ENCODE measurements around the gene FOXL2NB. TPM values are rescaled to one million over a fixed set of nuclear protein-coding genes. Genes with fewer than 3 reads are reported as not detected.

The FOXL2NB gene
- total RNA-seq, 1 experiment from 2014 or later = 0.31 TPM

DNA sequence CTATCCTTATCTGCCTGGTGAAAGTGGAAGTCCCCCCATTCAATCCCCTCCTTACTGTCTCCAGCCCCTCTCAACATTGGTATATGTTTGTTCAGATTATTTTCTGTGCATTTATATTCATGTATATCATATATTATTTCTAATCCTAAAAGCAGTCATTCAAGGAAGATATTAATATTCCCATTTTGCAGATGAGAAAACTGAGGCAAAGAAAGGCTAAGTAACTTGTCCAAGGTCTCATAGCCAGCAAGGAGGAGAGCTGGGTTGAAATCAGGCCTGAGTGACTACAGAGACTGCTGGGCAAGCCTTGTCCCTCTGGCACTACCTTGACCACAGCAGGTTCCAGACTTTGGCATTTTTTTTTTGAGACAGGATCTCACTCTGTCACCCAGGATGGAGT, 29.0 kb downstream of the FOXL2NB start:
- Mint-ChIP-seq H3K4me3 (no peak overlapping the region), H3K36me3 (ENCODE audit: insufficient read depth in 1 of 3, low read depth in 3 of 3) (no peaks in the 10 kb centered on the region), H3K9me3 (no peaks in the 10 kb centered on the region), H3K27ac (no peak overlapping the region), H3K27me3 (ENCODE audit: low read depth) (peaks cover 14% of the 10 kb centered on the region), H3K4me1 (no peaks in the 10 kb centered on the region)
- H2BK12ac ChIP-seq (ENCODE audit: insufficient read length, low read depth, low read length) = no peak overlapping the region
- H3K79me1 ChIP-seq (ENCODE audit: insufficient read depth, low read depth, low read length, poor library complexity, severe bottlenecking) = no peaks in the 10 kb centered on the region
- no peak overlapping the region for H2BK120ac ChIP-seq (ENCODE audit: low read depth, low read length, poor library complexity, severe bottlenecking)
- no peak overlapping the region for H2BK5ac ChIP-seq (ENCODE audit: insufficient read length, low read length)
- no peak overlapping the region for H3K18ac ChIP-seq (ENCODE audit: insufficient read length, low read depth, low read length)
- H3K4ac ChIP-seq (ENCODE audit: low read depth, low read length) = no peak overlapping the region
- DNase-seq = no peak
- H3K56ac ChIP-seq (ENCODE audit: insufficient read length, low read depth, low read length) = no peak overlapping the region
- no peak overlapping the region for H3K14ac ChIP-seq (ENCODE audit: insufficient read depth, low read length)
- H3K23ac ChIP-seq (ENCODE audit: insufficient read length, low read depth, low read length) = no peak overlapping the region
- no peak overlapping the region for H3T11ph ChIP-seq (ENCODE audit: low read length)
- no peaks in the 10 kb centered on the region for H3K27me3 ChIP-seq (ENCODE audit: insufficient read depth, low read length)
- H2AK5ac ChIP-seq (ENCODE audit: insufficient read length, low read length) = no peak overlapping the region
- H3K79me2 ChIP-seq (ENCODE audit: insufficient read depth, low read length) = no peaks in the 10 kb centered on the region
- H4K91ac ChIP-seq (ENCODE audit: insufficient read length, low read depth, low read length) = no peak overlapping the region
- no peak overlapping the region for H3K4me2 ChIP-seq (ENCODE audit: insufficient read depth, insufficient read length, low read length)
- no peaks in the 10 kb centered on the region for H4K20me1 ChIP-seq (ENCODE audit: control insufficient read depth, insufficient read depth, insufficient read length)
- no peak overlapping the region for H3K9ac ChIP-seq (ENCODE audit: extremely low read depth, insufficient read length, low read length)
- no peak overlapping the region for H2BK15ac ChIP-seq (ENCODE audit: low read depth, low read length)
- H2BK20ac ChIP-seq (ENCODE audit: low read depth, low read length, poor library complexity, severe bottlenecking) = no peak overlapping the region
- H4K8ac ChIP-seq (replicated peaks; ENCODE audit: insufficient read length, low read depth, low read length) = no peak overlapping the region
- TF ChIP-seq, protein P1, sequence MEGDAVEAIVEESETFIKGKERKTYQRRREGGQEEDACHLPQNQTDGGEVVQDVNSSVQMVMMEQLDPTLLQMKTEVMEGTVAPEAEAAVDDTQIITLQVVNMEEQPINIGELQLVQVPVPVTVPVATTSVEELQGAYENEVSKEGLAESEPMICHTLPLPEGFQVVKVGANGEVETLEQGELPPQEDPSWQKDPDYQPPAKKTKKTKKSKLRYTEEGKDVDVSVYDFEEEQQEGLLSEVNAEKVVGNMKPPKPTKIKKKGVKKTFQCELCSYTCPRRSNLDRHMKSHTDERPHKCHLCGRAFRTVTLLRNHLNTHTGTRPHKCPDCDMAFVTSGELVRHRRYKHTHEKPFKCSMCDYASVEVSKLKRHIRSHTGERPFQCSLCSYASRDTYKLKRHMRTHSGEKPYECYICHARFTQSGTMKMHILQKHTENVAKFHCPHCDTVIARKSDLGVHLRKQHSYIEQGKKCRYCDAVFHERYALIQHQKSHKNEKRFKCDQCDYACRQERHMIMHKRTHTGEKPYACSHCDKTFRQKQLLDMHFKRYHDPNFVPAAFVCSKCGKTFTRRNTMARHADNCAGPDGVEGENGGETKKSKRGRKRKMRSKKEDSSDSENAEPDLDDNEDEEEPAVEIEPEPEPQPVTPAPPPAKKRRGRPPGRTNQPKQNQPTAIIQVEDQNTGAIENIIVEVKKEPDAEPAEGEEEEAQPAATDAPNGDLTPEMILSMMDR (conservative IDR thresholded peaks at IDR 0.05) = no peak
- H3K27ac ChIP-seq (ENCODE audit: insufficient read length, low read depth, low read length) = no peak overlapping the region
- H3K9me3 ChIP-seq (ENCODE audit: control insufficient read depth, low read depth, low read length) = no peaks in the 10 kb centered on the region
- H3K4me1 ChIP-seq (ENCODE audit: insufficient read depth, low read length) = no peaks in the 10 kb centered on the region
- no peak overlapping the region for H4K5ac ChIP-seq (ENCODE audit: insufficient read length, low read depth, low read length)
- no peaks in the 10 kb centered on the region for H3K23me2 ChIP-seq (ENCODE audit: insufficient read length, low read depth, low read length, poor library complexity, severe bottlenecking)
- H2AFZ ChIP-seq (ENCODE audit: low read length) = no peak overlapping the region
